Measurements from ENCODE around the gene DLGAP1.

Gene DLGAP1

DNA sequence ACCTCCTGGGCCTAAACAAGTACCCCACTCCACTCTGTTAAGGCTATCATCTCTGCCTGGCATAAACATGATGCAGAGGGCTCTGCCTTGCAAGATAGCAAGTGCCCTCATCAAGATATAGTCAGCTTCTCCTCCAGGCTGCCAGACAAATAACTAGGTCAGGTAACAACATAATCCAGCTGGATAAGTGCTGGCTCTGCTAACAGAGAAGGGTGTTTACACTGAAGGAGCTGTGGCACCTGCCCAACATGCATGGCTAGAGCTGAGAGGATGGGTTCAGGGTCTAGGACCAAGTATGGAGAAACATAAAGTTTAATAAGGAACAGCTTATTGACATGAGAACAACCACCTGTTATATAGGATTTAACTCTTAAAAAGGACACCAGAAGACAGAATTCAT lies 42.8 kb downstream of the DLGAP1 start:
- no peaks in the 10 kb centered on the region for H3K27me3 Mint-ChIP-seq
- no peaks in the 10 kb centered on the region for H3K36me3 Mint-ChIP-seq
- no peak overlapping the region for H3K27ac Mint-ChIP-seq
- H3K4me3 Mint-ChIP-seq: no peak overlapping the region
- no peaks in the 10 kb centered on the region for H3K4me1 Mint-ChIP-seq
- DNase-seq: no peak
- H3K9me3 Mint-ChIP-seq: peaks cover 4% of the 10 kb centered on the region
- CTCF ChIA-PET: no interaction called here

- no peak for DNase-seq
- H3K27me3 Mint-ChIP-seq: no peaks in the 10 kb centered on the region
- H3K27ac Mint-ChIP-seq: no peak overlapping the region
- H3K36me3 Mint-ChIP-seq: no peaks in the 10 kb centered on the region
- H3K4me1 Mint-ChIP-seq: no peaks in the 10 kb centered on the region
- CTCF ChIA-PET: no interaction called here
- no peak overlapping the region for H3K4me3 Mint-ChIP-seq
- peaks cover 7% of the 10 kb centered on the region for H3K9me3 Mint-ChIP-seq
Measured at GRCh38 chr18:4406856-4407255, 48.3 kb downstream of the DLGAP1 start.

DNA sequence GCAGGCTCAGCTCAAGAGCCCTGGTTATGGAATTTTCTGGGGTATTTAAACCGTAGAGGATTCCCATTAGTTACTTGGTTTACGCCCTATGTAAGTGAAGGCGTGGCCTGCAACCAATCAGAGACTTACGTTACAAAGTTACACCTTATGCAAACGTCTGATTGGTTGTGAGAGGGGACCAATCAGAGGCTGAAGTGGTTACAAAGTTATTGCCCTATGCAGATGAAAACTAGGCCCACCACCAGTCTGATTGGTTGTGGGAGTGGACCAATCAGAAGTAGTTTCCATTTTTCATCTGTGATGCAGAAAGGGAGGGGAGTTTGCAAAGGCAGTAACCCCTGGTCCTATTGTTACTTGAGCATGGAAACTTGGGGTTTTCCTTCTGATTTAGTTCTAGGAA lies 49.1 kb downstream of the DLGAP1 start:
- DNase-seq: no peak
- no peaks in the 10 kb centered on the region for H3K36me3 Mint-ChIP-seq
- no peaks in the 10 kb centered on the region for H3K27me3 Mint-ChIP-seq
- no peak overlapping the region for H3K4me3 Mint-ChIP-seq
- CTCF ChIA-PET: no interaction called here
- peaks cover 7% of the 10 kb centered on the region for H3K9me3 Mint-ChIP-seq
- H3K4me1 Mint-ChIP-seq: no peaks in the 10 kb centered on the region
- no peak overlapping the region for H3K27ac Mint-ChIP-seq

GRCh38 chr18:4403836-4404235 lies 51.3 kb downstream of the DLGAP1 start:
- H3K4me1 Mint-ChIP-seq: no peaks in the 10 kb centered on the region
- no peak overlapping the region for H3K27ac Mint-ChIP-seq
- H3K36me3 Mint-ChIP-seq: no peaks in the 10 kb centered on the region
- CTCF ChIA-PET: no interaction called here
- peaks cover 3% of the 10 kb centered on the region for H3K9me3 Mint-ChIP-seq
- no peak overlapping the region for H3K4me3 Mint-ChIP-seq
- DNase-seq: no peak
- no peaks in the 10 kb centered on the region for H3K27me3 Mint-ChIP-seq

DNA sequence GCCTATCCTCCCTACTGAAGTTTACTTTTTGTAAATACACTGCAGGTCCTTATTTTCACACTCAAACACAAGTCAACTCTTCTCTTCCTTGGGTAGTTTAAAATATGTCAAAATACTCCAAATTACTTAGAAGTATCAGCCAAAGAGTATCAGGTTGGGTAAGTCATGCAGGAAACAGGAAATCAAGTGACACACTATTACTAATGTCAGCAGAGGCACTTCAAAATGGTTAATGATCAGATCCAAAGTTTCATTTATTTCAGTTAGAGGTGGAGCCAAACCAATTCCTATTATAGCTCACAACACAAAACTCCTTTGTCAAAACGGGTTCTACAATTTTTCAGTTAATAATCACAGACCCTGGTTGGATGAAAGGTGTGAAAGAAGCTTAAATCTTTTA lies 54.2 kb downstream of the DLGAP1 start:
- H3K27me3 Mint-ChIP-seq: no peaks in the 10 kb centered on the region
- DNase-seq: no peak
- CTCF ChIA-PET: no interaction called here
- H3K27ac Mint-ChIP-seq: no peak overlapping the region
- no peaks in the 10 kb centered on the region for H3K36me3 Mint-ChIP-seq
- H3K9me3 Mint-ChIP-seq: peaks cover 5% of the 10 kb centered on the region
- H3K4me3 Mint-ChIP-seq: no peak overlapping the region
- no peaks in the 10 kb centered on the region for H3K4me1 Mint-ChIP-seq

- Mint-ChIP-seq H3K27me3 (no peaks in the 10 kb centered on the region), H3K4me1 (no peaks in the 10 kb centered on the region), H3K27ac (peak overlapping the region; percentile 24), H3K9me3 (peaks cover 2% of the 10 kb centered on the region), H3K36me3 (no peaks in the 10 kb centered on the region), H3K4me3 (no peak overlapping the region)
- no peak for DNase-seq
- CTCF ChIA-PET: no interaction called here
Measured at GRCh38 chr18:4399929-4400328, 55.2 kb downstream of the DLGAP1 start.

DNA sequence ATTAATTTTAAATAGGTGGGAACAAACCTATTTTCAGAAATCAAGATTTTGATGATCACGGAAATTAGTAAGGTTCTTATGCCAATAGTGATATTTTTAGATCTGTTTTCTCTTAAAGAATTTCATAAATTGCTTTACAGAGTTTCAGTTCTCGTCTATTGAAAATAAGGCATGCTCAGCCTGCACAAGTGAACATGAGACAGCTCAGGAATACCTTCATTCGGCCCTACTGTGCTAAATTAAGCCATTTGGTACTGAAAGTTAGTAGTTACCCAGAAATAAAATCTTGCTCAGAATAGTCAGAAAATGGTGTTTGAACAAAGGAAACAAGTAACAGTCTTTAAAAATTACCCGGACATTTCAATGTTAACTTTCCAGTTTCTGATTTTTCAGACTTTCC lies 60.4 kb downstream of the DLGAP1 start:
- DNase-seq: no peak

GRCh38 chr18:4391859-4392258 lies 63.2 kb downstream of the DLGAP1 start:
- H3K27ac Mint-ChIP-seq: no peak overlapping the region
- DNase-seq: no peak
- no peak overlapping the region for H3K4me3 Mint-ChIP-seq
- H3K27me3 Mint-ChIP-seq: no peaks in the 10 kb centered on the region
- CTCF ChIA-PET: no interaction called here
- H3K36me3 Mint-ChIP-seq: no peaks in the 10 kb centered on the region
- H3K9me3 Mint-ChIP-seq: peaks cover 7% of the 10 kb centered on the region
- no peaks in the 10 kb centered on the region for H3K4me1 Mint-ChIP-seq

More for the DNA sequence above, 60.4 kb downstream of the DLGAP1 start:
- Mint-ChIP-seq H3K4me3 (no peak overlapping the region), H3K9me3 (peaks cover 5% of the 10 kb centered on the region), H3K27me3 (no peaks in the 10 kb centered on the region), H3K27ac (no peak overlapping the region), H3K36me3 (no peaks in the 10 kb centered on the region), H3K4me1 (no peaks in the 10 kb centered on the region)
- CTCF ChIA-PET: no interaction called here

- no peak overlapping the region for H3K4me3 Mint-ChIP-seq
- H3K36me3 Mint-ChIP-seq: no peaks in the 10 kb centered on the region
- CTCF ChIA-PET: no interaction called here
- peaks cover 5% of the 10 kb centered on the region for H3K9me3 Mint-ChIP-seq
- H3K27ac Mint-ChIP-seq: no peak overlapping the region
- H3K27me3 Mint-ChIP-seq: no peaks in the 10 kb centered on the region
- no peak for DNase-seq
- H3K4me1 Mint-ChIP-seq: no peaks in the 10 kb centered on the region
Measured at GRCh38 chr18:4385876-4386275, 69.2 kb downstream of the DLGAP1 start.

- H3K9me3 Mint-ChIP-seq: peaks cover 5% of the 10 kb centered on the region
- H3K27ac Mint-ChIP-seq: no peak overlapping the region
- no peaks in the 10 kb centered on the region for H3K27me3 Mint-ChIP-seq
- H3K4me3 Mint-ChIP-seq: no peak overlapping the region
- DNase-seq: no peak
- CTCF ChIA-PET: no interaction called here
- no peaks in the 10 kb centered on the region for H3K4me1 Mint-ChIP-seq
- H3K36me3 Mint-ChIP-seq: no peaks in the 10 kb centered on the region
Measured at GRCh38 chr18:4384932-4385331, 70.2 kb downstream of the DLGAP1 start.

- no peak for DNase-seq
- Mint-ChIP-seq H3K4me1 (no peaks in the 10 kb centered on the region), H3K36me3 (no peaks in the 10 kb centered on the region), H3K4me3 (no peak overlapping the region), H3K27me3 (no peaks in the 10 kb centered on the region), H3K27ac (no peak overlapping the region), H3K9me3 (peaks cover 3% of the 10 kb centered on the region)
- CTCF ChIA-PET: no interaction called here
Measured at GRCh38 chr18:4374564-4374963, 80.5 kb downstream of the DLGAP1 start.

GRCh38 chr18:4369705-4370104 lies 85.4 kb downstream of the DLGAP1 start:
- H3K9me3 Mint-ChIP-seq: peaks cover 7% of the 10 kb centered on the region
- CTCF ChIA-PET: no interaction called here

DNA sequence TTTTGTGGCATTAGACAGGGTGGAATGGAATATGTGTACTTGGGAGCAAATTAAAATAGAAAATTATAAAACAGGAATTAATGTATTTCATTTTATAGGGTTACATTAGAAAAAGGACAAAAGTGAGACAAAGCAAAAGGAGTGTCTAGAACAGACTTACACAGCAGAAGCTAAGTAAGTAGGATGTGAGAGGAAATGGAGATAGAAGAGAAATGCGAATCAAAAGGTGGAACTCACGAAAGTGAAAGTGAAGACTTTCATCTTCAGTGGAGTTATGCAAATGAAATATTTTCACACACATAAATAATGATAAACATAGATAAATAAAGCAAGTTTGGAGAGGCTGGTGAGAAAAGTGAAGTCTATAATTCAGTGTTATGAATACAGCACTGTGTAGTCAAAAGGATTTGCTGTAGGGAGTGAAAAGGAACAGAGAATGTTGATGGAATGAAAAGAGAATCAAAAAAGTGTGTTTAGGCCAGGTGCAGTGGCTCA lies 94.8 kb downstream of the DLGAP1 start:
- CTCF ChIA-PET: no interaction called here
- H3K4me3 Mint-ChIP-seq: no peak overlapping the region
- H3K27ac Mint-ChIP-seq: no peak overlapping the region
- no peaks in the 10 kb centered on the region for H3K36me3 Mint-ChIP-seq
- no peaks in the 10 kb centered on the region for H3K4me1 Mint-ChIP-seq
- H3K9me3 Mint-ChIP-seq: peaks cover 25% of the 10 kb centered on the region
- H3K27me3 Mint-ChIP-seq: no peaks in the 10 kb centered on the region
- DNase-seq: no peak

More at GRCh38 chr18:4369705-4370104, 85.4 kb downstream of the DLGAP1 start:
- DNase-seq: no peak
- no peak overlapping the region for H3K4me3 Mint-ChIP-seq
- H3K4me1 Mint-ChIP-seq: no peaks in the 10 kb centered on the region
- H3K36me3 Mint-ChIP-seq: no peaks in the 10 kb centered on the region
- no peak overlapping the region for H3K27ac Mint-ChIP-seq
- H3K27me3 Mint-ChIP-seq: no peaks in the 10 kb centered on the region

DNA sequence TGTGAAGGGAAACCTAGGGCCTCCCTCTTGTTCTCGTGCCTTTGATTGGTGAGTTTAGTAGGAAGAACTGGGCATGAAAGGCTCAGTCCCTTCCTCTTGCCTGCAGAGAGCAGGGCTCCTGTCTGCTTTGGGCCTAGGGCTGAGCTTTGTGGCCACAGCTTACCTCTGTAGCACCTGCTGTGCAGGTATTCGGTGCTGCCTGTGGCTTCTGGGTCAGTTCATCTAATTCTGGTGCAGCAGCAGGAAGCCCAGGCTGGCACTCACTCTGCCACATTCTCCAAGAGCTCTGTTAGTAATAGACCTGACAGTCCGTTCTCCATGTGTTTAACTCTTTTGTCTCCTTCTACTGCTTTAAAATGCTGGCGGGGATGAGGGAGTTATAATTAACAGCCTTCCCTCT lies 96.5 kb downstream of the DLGAP1 start:
- no peak overlapping the region for H3K27ac Mint-ChIP-seq
- CTCF ChIA-PET: no interaction called here
- H3K9me3 Mint-ChIP-seq: peaks cover 19% of the 10 kb centered on the region
- H3K4me1 Mint-ChIP-seq: no peaks in the 10 kb centered on the region
- DNase-seq: no peak
- no peak overlapping the region for H3K4me3 Mint-ChIP-seq
- H3K27me3 Mint-ChIP-seq: no peaks in the 10 kb centered on the region
- no peaks in the 10 kb centered on the region for H3K36me3 Mint-ChIP-seq

DNA sequence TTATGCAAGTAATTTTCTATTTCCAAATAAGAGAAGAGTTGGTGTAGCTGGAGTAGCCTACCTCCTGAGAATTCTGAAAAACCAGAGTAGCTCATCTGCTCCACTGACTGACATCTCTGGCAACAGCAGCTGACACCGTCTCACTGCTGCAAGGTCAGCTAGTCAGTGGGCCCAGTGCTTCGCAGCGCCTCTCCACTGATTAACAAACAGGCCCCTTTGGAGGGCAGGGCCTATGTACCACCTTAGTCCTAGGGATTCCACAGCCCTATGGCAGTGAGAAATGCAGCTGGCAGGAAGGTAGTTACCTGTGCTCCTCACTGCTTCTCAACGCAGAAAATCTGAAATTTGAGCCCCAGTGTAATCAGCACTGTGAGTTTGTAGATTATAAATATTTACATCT lies 97.5 kb downstream of the DLGAP1 start:
- Mint-ChIP-seq H3K4me3 (no peak overlapping the region), H3K36me3 (no peaks in the 10 kb centered on the region), H3K9me3 (peaks cover 19% of the 10 kb centered on the region), H3K27me3 (no peaks in the 10 kb centered on the region), H3K4me1 (no peaks in the 10 kb centered on the region), H3K27ac (no peak overlapping the region)
- CTCF ChIA-PET: no interaction called here
- no peak for DNase-seq

GRCh38 chr18:4356929-4357328 lies 98.2 kb downstream of the DLGAP1 start:
- H3K36me3 Mint-ChIP-seq: no peaks in the 10 kb centered on the region
- no peak overlapping the region for H3K27ac Mint-ChIP-seq
- no peaks in the 10 kb centered on the region for H3K27me3 Mint-ChIP-seq
- DNase-seq: no peak
- H3K4me1 Mint-ChIP-seq: no peaks in the 10 kb centered on the region
- H3K4me3 Mint-ChIP-seq: no peak overlapping the region
- CTCF ChIA-PET: no interaction called here
- H3K9me3 Mint-ChIP-seq: peaks cover 17% of the 10 kb centered on the region
